HL-60 (cell line): ENCODE measurements around the gene ACADS.

Experiments used
- TF ChIP-seq, protein P1 (sequence below): IDR thresholded peaks from one replicate; pipeline ENCODE4 v1.5.1; 2011; ENCODE audit warnings: low read length, control low read depth, inconsistent platforms; ENCODE audit not compliant: insufficient read depth
- TF ChIP-seq, protein P2 (sequence below): IDR thresholded peaks from 2 replicates; pipeline ENCODE4 v1.6.1; 2012; ENCODE audit warnings: low read depth; ENCODE audit not compliant: insufficient replicate concordance

DNA sequence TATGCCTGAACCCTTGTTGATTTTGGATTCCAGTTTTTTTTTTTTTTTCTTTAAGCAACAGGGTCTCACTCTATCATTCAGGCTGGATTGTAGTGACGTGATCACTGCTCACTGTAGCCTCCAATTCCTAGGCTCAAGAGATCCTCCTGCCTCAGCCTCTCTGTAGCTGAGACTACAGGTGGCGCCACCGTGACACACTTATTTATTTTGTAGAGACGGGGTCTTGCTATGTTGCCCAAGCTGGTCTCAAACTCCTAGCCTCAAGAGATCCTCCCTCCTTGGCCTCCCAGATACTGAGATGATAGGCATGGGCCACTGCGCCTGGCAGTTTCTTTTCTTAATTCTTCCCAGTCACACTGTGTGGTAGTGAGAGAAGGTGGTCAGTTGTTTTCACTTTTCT is 25.2 kb downstream of the ACADS start:
- TF ChIP-seq, protein P1, sequence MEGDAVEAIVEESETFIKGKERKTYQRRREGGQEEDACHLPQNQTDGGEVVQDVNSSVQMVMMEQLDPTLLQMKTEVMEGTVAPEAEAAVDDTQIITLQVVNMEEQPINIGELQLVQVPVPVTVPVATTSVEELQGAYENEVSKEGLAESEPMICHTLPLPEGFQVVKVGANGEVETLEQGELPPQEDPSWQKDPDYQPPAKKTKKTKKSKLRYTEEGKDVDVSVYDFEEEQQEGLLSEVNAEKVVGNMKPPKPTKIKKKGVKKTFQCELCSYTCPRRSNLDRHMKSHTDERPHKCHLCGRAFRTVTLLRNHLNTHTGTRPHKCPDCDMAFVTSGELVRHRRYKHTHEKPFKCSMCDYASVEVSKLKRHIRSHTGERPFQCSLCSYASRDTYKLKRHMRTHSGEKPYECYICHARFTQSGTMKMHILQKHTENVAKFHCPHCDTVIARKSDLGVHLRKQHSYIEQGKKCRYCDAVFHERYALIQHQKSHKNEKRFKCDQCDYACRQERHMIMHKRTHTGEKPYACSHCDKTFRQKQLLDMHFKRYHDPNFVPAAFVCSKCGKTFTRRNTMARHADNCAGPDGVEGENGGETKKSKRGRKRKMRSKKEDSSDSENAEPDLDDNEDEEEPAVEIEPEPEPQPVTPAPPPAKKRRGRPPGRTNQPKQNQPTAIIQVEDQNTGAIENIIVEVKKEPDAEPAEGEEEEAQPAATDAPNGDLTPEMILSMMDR = no peak
- TF ChIP-seq, protein P2, sequence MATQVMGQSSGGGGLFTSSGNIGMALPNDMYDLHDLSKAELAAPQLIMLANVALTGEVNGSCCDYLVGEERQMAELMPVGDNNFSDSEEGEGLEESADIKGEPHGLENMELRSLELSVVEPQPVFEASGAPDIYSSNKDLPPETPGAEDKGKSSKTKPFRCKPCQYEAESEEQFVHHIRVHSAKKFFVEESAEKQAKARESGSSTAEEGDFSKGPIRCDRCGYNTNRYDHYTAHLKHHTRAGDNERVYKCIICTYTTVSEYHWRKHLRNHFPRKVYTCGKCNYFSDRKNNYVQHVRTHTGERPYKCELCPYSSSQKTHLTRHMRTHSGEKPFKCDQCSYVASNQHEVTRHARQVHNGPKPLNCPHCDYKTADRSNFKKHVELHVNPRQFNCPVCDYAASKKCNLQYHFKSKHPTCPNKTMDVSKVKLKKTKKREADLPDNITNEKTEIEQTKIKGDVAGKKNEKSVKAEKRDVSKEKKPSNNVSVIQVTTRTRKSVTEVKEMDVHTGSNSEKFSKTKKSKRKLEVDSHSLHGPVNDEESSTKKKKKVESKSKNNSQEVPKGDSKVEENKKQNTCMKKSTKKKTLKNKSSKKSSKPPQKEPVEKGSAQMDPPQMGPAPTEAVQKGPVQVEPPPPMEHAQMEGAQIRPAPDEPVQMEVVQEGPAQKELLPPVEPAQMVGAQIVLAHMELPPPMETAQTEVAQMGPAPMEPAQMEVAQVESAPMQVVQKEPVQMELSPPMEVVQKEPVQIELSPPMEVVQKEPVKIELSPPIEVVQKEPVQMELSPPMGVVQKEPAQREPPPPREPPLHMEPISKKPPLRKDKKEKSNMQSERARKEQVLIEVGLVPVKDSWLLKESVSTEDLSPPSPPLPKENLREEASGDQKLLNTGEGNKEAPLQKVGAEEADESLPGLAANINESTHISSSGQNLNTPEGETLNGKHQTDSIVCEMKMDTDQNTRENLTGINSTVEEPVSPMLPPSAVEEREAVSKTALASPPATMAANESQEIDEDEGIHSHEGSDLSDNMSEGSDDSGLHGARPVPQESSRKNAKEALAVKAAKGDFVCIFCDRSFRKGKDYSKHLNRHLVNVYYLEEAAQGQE = no peak
